Measurements from ENCODE around the gene IL23R.

DNA sequence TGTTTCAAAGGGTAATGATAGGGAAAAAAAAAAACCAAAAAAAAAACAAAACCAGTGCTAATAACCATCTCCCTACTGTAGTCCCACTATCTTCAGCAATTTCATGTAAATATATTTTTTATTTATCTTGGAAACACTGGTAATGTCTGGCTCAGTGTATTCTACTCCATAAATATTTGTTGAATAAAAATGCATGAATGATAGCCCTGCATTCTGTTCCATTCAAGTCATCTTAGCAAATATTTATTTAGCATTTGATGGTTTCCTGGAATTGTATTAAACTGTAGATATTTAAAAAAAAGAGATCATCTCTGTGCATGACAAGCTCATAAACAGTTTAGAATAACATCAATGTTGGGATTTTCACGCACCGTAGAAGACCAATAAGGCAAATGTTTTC, 24.2 kb downstream of the IL23R start:
- TF ChIP-seq, protein P1, sequence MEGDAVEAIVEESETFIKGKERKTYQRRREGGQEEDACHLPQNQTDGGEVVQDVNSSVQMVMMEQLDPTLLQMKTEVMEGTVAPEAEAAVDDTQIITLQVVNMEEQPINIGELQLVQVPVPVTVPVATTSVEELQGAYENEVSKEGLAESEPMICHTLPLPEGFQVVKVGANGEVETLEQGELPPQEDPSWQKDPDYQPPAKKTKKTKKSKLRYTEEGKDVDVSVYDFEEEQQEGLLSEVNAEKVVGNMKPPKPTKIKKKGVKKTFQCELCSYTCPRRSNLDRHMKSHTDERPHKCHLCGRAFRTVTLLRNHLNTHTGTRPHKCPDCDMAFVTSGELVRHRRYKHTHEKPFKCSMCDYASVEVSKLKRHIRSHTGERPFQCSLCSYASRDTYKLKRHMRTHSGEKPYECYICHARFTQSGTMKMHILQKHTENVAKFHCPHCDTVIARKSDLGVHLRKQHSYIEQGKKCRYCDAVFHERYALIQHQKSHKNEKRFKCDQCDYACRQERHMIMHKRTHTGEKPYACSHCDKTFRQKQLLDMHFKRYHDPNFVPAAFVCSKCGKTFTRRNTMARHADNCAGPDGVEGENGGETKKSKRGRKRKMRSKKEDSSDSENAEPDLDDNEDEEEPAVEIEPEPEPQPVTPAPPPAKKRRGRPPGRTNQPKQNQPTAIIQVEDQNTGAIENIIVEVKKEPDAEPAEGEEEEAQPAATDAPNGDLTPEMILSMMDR (IDR thresholded peaks at IDR 0.05 in 8 of 11, conservative IDR thresholded peaks at IDR 0.05 in 3 of 11), result no peak
- no peak for TF ChIP-seq POLR2AphosphoS5 (IDR thresholded peaks at IDR 0.05)

Data from spleen (tissue), 7 donors.